WTC11 (cell line): ENCODE results near the gene SLC1A7.
"Not testable (repeated sequence)": the region's sequence is repeated elsewhere in the genome, so short reads cannot be mapped to it uniquely, and the experiment has no call there.

Experiments
- CDX4 ChIP-seq: fragments of 250-450 bp; sonication (Bioruptor Pico); IDR thresholded peaks from 2 replicates; pipeline ENCODE4 v1.9.0; 2021; ENCODE audit warnings: moderate library complexity, mild to moderate bottlenecking, inconsistent platforms, borderline replicate concordance
- CREB1 ChIP-seq: sonication (generic); formaldehyde crosslinking; IDR thresholded peaks from 2 replicates; pipeline ENCODE4 v1.8.0; 2023; ENCODE audit warnings: mild to moderate bottlenecking, missing genetic modification reagents
- CTCF ChIP-seq: fragments of 200-600 bp; IDR thresholded peaks from 2 replicates; pipeline ENCODE4 v1.8.0; 2022; ENCODE audit warnings: antibody characterized with exemption
- ESRRA ChIP-seq: sonication (generic); formaldehyde crosslinking; IDR thresholded peaks from 2 replicates; pipeline ENCODE4 v1.8.1; 2022; ENCODE audit warnings: mild to moderate bottlenecking, missing genetic modification reagents, borderline replicate concordance
- JUN ChIP-seq: sonication (generic); formaldehyde crosslinking; IDR thresholded peaks from 2 replicates; pipeline ENCODE4 v1.8.0; 2023; ENCODE audit warnings: mild to moderate bottlenecking, missing genetic modification reagents
- MAX ChIP-seq: sonication (generic); formaldehyde crosslinking; IDR thresholded peaks from 2 replicates; pipeline ENCODE4 v1.8.0; 2022; ENCODE audit warnings: mild to moderate bottlenecking, missing genetic modification reagents
- ZBTB21 ChIP-seq: sonication (generic); formaldehyde crosslinking; IDR thresholded peaks from 2 replicates; pipeline ENCODE4 v1.8.1; 2023; ENCODE audit warnings: mild to moderate bottlenecking, missing genetic modification reagents, borderline replicate concordance
- ZBTB43 ChIP-seq: sonication (generic); formaldehyde crosslinking; IDR thresholded peaks from 2 replicates; pipeline ENCODE4 v1.8.1; 2023; ENCODE audit warnings: mild to moderate bottlenecking, missing genetic modification reagents

- not testable (repeated sequence) for TF ChIP-seq CTCF; CDX4 (CRISPR knock-in tag); MAX (CRISPR knock-in tag); JUN; ZBTB21; ZBTB43; ESRRA; CREB1 (CRISPR knock-in tag)
Observed at GRCh38 chr1:53185955-53186297, 43.5 kb upstream of the SLC1A7 start.
